GM12878 (cell line): ENCODE results near the gene ADAMTSL2. TPM values are rescaled to one million over a fixed set of nuclear protein-coding genes. Genes with fewer than 3 reads are reported as not detected.

Experiments
- ATAC-seq: fragments of 200-7000 bp; cut with Tn5 transposase; 3 replicates; pipeline ENCODE4 v1.9.1; 2020; ENCODE audit warnings: mild to moderate bottlenecking, moderate library complexity
- BruUV-seq: library from RNA; stranded (reverse); fragments of 400-500 nt; replicated peaks from 2 replicates; lab custom pipeline; 2021; lab: Mats Ljungman, UMichigan
- CTCF ChIA-PET: fragments of 300-600 bp; sonication (Branson Sonifier 250); formaldehyde crosslinking; extraction: SDS; loops from one replicate; lab custom pipeline; 2021; ENCODE audit warnings: inconsistent platforms; lab: Yijun Ruan, JAX
- POLR2A ChIA-PET: fragments of 350-600 bp; formaldehyde crosslinking; extraction: SDS; loops from one replicate; lab custom pipeline; 2021; ENCODE audit warnings: inconsistent platforms; lab: Charles Lee
- RAD21 ChIA-PET: fragments of 300-600 bp; sonication (Branson Sonifier 250); formaldehyde crosslinking; loops from one replicate; lab custom pipeline; 2023; ENCODE audit warnings: antibody characterized with exemption; ENCODE audit not compliant: unreplicated experiment; lab: Charles Lee
- SMC1A ChIA-PET: fragments of 300-600 bp; sonication (Branson Sonifier 250); formaldehyde crosslinking; loops from one replicate; lab custom pipeline; 2023; ENCODE audit not compliant: unreplicated experiment, uncharacterized antibody; lab: Charles Lee
- DNase-seq: peaks from one replicate; pipeline ENCODE4 v3.0.0-alpha.2; 2011; ENCODE audit warnings: low read depth, low spot score
- FAIRE-seq: peaks from 3 replicates; lab custom pipeline; 2011; peaks lifted over from hg19 to GRCh38; lab: Jason Lieb, UNC
- H2AFZ ChIP-seq: 2 replicates; pipeline ENCODE4 v1.6.0; 2011; ENCODE audit warnings: low read depth, low read length, control low read depth; ENCODE audit not compliant: control insufficient read depth
- H3K27ac ChIP-seq: 2 replicates; pipeline ENCODE4 v1.5.1; 2011; ENCODE audit warnings: control low read depth; ENCODE audit not compliant: control insufficient read depth, insufficient read depth
- H3K27me3 ChIP-seq, 2 experiments: replicated peaks in 1 of 2; 2 replicates each; pipeline versions ENCODE4 v1.6.0 to v1.6.1; 2011; ENCODE audit warnings: low read length in 1 of 2; ENCODE audit not compliant: control insufficient read depth in 2 of 2, insufficient read depth in 2 of 2
- H3K36me3 ChIP-seq, 2 experiments: 2 replicates each; pipeline ENCODE4 v1.5.1; 2011; ENCODE audit warnings: low read length in 1 of 2; ENCODE audit not compliant: control insufficient read depth in 2 of 2, insufficient read depth in 2 of 2
- H3K4me1 ChIP-seq: 2 replicates; pipeline ENCODE4 v1.6.1; 2011; ENCODE audit warnings: mild to moderate bottlenecking, low read length, moderate library complexity, mixed read lengths; ENCODE audit not compliant: control insufficient read depth, insufficient read depth
- H3K4me2 ChIP-seq: 2 replicates; pipeline ENCODE4 v1.6.0; 2011; ENCODE audit warnings: control low read depth; ENCODE audit not compliant: control insufficient read depth, insufficient read depth
- H3K4me3 ChIP-seq: fragments of 200-600 bp; sonication (generic); 2 replicates; pipeline ENCODE4 v1.5.1; 2016
- H3K79me2 ChIP-seq: 2 replicates; pipeline ENCODE4 v1.6.0; 2011; ENCODE audit warnings: low read length; ENCODE audit not compliant: control insufficient read depth, insufficient read depth
- H3K9ac ChIP-seq: 2 replicates; pipeline ENCODE4 v1.8.0; 2011; ENCODE audit warnings: low read length, control low read depth, mixed read lengths; ENCODE audit not compliant: control insufficient read depth, insufficient read depth
- H3K9me3 ChIP-seq: replicated peaks from 3 replicates; pipeline ENCODE4 v1.5.1; 2011; ENCODE audit warnings: mild to moderate bottlenecking, low read length; ENCODE audit not compliant: control insufficient read depth, insufficient read depth
- H4K20me1 ChIP-seq: 2 replicates; pipeline ENCODE4 v1.6.0; 2011; ENCODE audit not compliant: control insufficient read depth, insufficient read depth
- E2F4 ChIP-seq: IDR thresholded peaks from 2 replicates; pipeline ENCODE4 v1.6.1; 2012; ENCODE audit warnings: low read depth, low read length, improper control_type of control experiment
- EGR1 ChIP-seq, 2 experiments: IDR thresholded peaks; 1 replicate in 1 of 2; 2 replicates in 1 of 2; pipeline ENCODE4 v1.6.1; 2011 to 2012; ENCODE audit warnings: low read depth in 2 of 2, low read length in 2 of 2, borderline replicate concordance in 1 of 2, mild to moderate bottlenecking in 1 of 2, moderate library complexity in 1 of 2
- MLLT1 ChIP-seq: fragments of 450-650 bp; IDR thresholded peaks from 2 replicates; pipeline ENCODE4 v1.6.1; 2016; ENCODE audit warnings: mild to moderate bottlenecking
- NR2C1 ChIP-seq: fragments of 450-650 bp; IDR thresholded peaks from 2 replicates; pipeline ENCODE4 v1.6.1; 2017; ENCODE audit warnings: antibody characterized with exemption, mild to moderate bottlenecking, moderate library complexity
- PAX5 ChIP-seq: IDR thresholded peaks from 2 replicates; pipeline ENCODE4 v1.6.1; 2011; ENCODE audit warnings: low read depth, low read length, borderline replicate concordance
- PBX3 ChIP-seq: IDR thresholded peaks from 2 replicates; pipeline ENCODE4 v1.6.1; 2011; ENCODE audit warnings: mild to moderate bottlenecking, low read depth, low read length, moderate library complexity; ENCODE audit not compliant: insufficient replicate concordance
- POLR2A ChIP-seq: IDR thresholded peaks from 2 replicates; pipeline ENCODE4 v1.6.1; 2011; ENCODE audit warnings: low read depth, mild to moderate bottlenecking, low read length
- POU2F2 ChIP-seq: IDR thresholded peaks from 3 replicates; pipeline ENCODE4 v1.6.1; 2011; ENCODE audit warnings: low read depth, mild to moderate bottlenecking, low read length, borderline replicate concordance
- SIX5 ChIP-seq: IDR thresholded peaks from 2 replicates; pipeline ENCODE4 v1.6.1; 2011; ENCODE audit warnings: mild to moderate bottlenecking, low read depth, low read length, moderate library complexity; ENCODE audit not compliant: severe bottlenecking
- SMAD5 ChIP-seq: IDR thresholded peaks from 2 replicates; pipeline ENCODE4 v1.6.1; 2016; ENCODE audit warnings: antibody characterized with exemption, low read depth
- YY1 ChIP-seq: IDR thresholded peaks from 2 replicates; pipeline ENCODE4 v1.6.1; 2011; ENCODE audit warnings: low read depth, mild to moderate bottlenecking, low read length
- ZBTB33 ChIP-seq: fragments of 450-650 bp; IDR thresholded peaks from 2 replicates; pipeline ENCODE4 v1.6.1; 2017; ENCODE audit warnings: mild to moderate bottlenecking
- ZNF207 ChIP-seq: fragments of 450-650 bp; IDR thresholded peaks from 2 replicates; pipeline ENCODE4 v1.6.1; 2014; ENCODE audit warnings: antibody characterized with exemption, mild to moderate bottlenecking, borderline replicate concordance
- ZNF592 ChIP-seq: fragments of 450-650 bp; IDR thresholded peaks from 2 replicates; pipeline ENCODE4 v1.6.1; 2017; ENCODE audit warnings: mild to moderate bottlenecking, moderate library complexity
- WGBS: methylation state at CpG from one replicate; pipeline ENCODE4 v1.1.6; 2016; ENCODE audit warnings: low lambda C conversion rate; ENCODE audit not compliant: insufficient replicate concordance, insufficient coverage; ENCODE audit errors: missing lambda C conversion rate; 5-methylcytosine and 5-hydroxymethylcytosine counted together
- in situ Hi-C: fragments of 300-500 bp; cut with MboI; formaldehyde crosslinking; loops from 9 replicates; pipeline ENCODE4 v1.14.3; 2018; ENCODE audit warnings: mixed read lengths
- intact Hi-C: fragments of 100-400 bp; cut with micrococcal nuclease; formaldehyde crosslinking; loops from one replicate; pipeline ENCODE4 v1.14.2; 2022; ENCODE audit not compliant: unreplicated experiment
- polyA plus RNA-seq, 11 experiments: library from polyadenylated mRNA; depleted of rRNA in 4 of 11; unstranded in 6 of 11; stranded (reverse) in 5 of 11; fragments of >200 nt; fragmentation: Nextera tagmentation in 4 of 11; fragmentation: Illumina TruSeq in 1 of 11; extraction: Ambion mirVana in 4 of 11; extraction: Trizol in 1 of 11; gene quantifications; 1 replicate in 1 of 11; 2 replicates in 10 of 11; pipeline versions ENCODE4 v1.2.1 to v1.2.3, GENCODE V29; 2011 to 2016; ENCODE audit warnings: inconsistent platforms in 2 of 11, missing spikeins in 2 of 11, low read depth in 1 of 11
- total RNA-seq, 4 experiments: library from RNA; depleted of rRNA in 3 of 4; stranded (reverse); fragments of >200 nt in 3 of 4; fragmentation: Illumina TruSeq in 1 of 4; extraction: Trizol in 1 of 4; gene quantifications; 2 replicates each; pipeline versions ENCODE4 v1.2.1 to v1.2.3, GENCODE V29; 2013 to 2021

ADAMTSL2 gene
- total and polyA plus RNA-seq, 10 of the 15 experiments (the other 5 are each of a cell fraction or from before 2014, with no cell fraction given) = 0.07 TPM; not detected in 9

- DNase-seq = no peak
- Histone ChIP-seq H3K4me3 (no peak overlapping the region), H3K36me3 (no peaks in the 10 kb centered on the region), H3K9ac (no peak overlapping the region), H2AFZ (no peak overlapping the region), H3K27ac (no peak overlapping the region), H3K27me3 (no peaks in the 10 kb centered on the region), H3K4me1 (no peaks in the 10 kb centered on the region), H3K9me3 (no peaks in the 10 kb centered on the region), H3K4me2 (no peak overlapping the region), H4K20me1 (no peaks in the 10 kb centered on the region), H3K79me2 (no peaks in the 10 kb centered on the region)
- ChIA-PET POLR2A (no interaction called here), SMC1A (no interaction called here), CTCF (no interaction called here), RAD21 (no interaction called here)
- TF ChIP-seq POLR2A (no peak), MLLT1 (no peak), ZBTB33 (no peak), NR2C1 (no peak), E2F4 (no peak), SMAD5 (no peak), SIX5 (no peak), PAX5 (no peak), ZNF592 (no peak), ZNF207 (no peak), POU2F2 (no peak), EGR1 (IDR thresholded peaks at IDR 0.05; ENCODE audit: borderline replicate concordance in 1 of 2, low read depth in 2 of 2, low read length in 2 of 2) (no peak), YY1 (no peak), PBX3 (no peak)
- no peak for ATAC-seq
- intact Hi-C loops = no loop called here
- FAIRE-seq = no peak
- 65% methylated on average over 11 of the region's 11 CpGs for WGBS
- BruUV-seq = no TSS peak
- in situ Hi-C loops = no loop called here
Measured at GRCh38 chr9:133564451-133565116, 30.1 kb downstream of the ADAMTSL2 start.
